GM23338 (cell line): ENCODE measurements around the gene OCA2. TPM values are rescaled to one million over a fixed set of nuclear protein-coding genes. Genes with fewer than 3 reads are reported as not detected.

Experiments used
- ATAC-seq: fragments of 200-7000 bp; cut with Tn5 transposase; 3 replicates; pipeline ENCODE4 v1.9.1; 2020
- DNase-seq: peaks from one replicate; pipeline ENCODE4 v3.0.0-alpha.2; 2015; ENCODE audit warnings: low spot score
- H2AFZ ChIP-seq: fragments of 200-600 bp; sonication (generic); 2 replicates; pipeline ENCODE4 v1.8.0; 2016; ENCODE audit warnings: antibody characterized with exemption, mild to moderate bottlenecking, moderate library complexity
- H3F3A ChIP-seq: fragments of 200-600 bp; sonication (generic); replicated peaks from 2 replicates; pipeline ENCODE4 v1.8.0; 2017; ENCODE audit warnings: antibody characterized with exemption, mixed run types, low read depth
- H3K27ac ChIP-seq: fragments of 200-600 bp; sonication (generic); 2 replicates; pipeline ENCODE4 v1.6.1; 2016; ENCODE audit warnings: low read depth
- H3K27me3 ChIP-seq: fragments of 200-600 bp; sonication (generic); 2 replicates; pipeline ENCODE4 v1.8.0; 2016; ENCODE audit warnings: mild to moderate bottlenecking, mixed run types, moderate library complexity; ENCODE audit not compliant: insufficient read depth
- H3K36me3 ChIP-seq: fragments of 200-600 bp; sonication (generic); 2 replicates; pipeline ENCODE4 v1.8.0; 2016; ENCODE audit warnings: mild to moderate bottlenecking; ENCODE audit not compliant: insufficient read depth
- H3K4me1 ChIP-seq: fragments of 200-600 bp; sonication (generic); 2 replicates; pipeline ENCODE4 v1.8.0; 2016; ENCODE audit warnings: mild to moderate bottlenecking, moderate library complexity; ENCODE audit not compliant: insufficient read depth
- H3K4me2 ChIP-seq: fragments of 200-600 bp; sonication (generic); 2 replicates; pipeline ENCODE4 v1.7.1; 2017; ENCODE audit warnings: mixed run types
- H3K4me3 ChIP-seq: fragments of 200-600 bp; sonication (generic); 2 replicates; pipeline ENCODE4 v1.6.1; 2016; ENCODE audit warnings: mixed run types
- H3K79me2 ChIP-seq: fragments of 200-600 bp; sonication (generic); replicated peaks from 2 replicates; pipeline ENCODE4 v1.8.0; 2017; ENCODE audit warnings: mild to moderate bottlenecking; ENCODE audit not compliant: insufficient read depth
- H3K9me2 ChIP-seq: fragments of 200-600 bp; sonication (generic); 2 replicates; pipeline ENCODE4 v1.8.0; 2017; ENCODE audit not compliant: insufficient read depth
- H4K20me1 ChIP-seq: fragments of 200-600 bp; sonication (generic); replicated peaks from 2 replicates; pipeline ENCODE4 v1.8.0; 2017; ENCODE audit warnings: mild to moderate bottlenecking; ENCODE audit not compliant: insufficient read depth
- H3K27ac Mint-ChIP-seq: 2 replicates; pipeline ENCODE4 v1.8.0; 2020; ENCODE audit warnings: inconsistent platforms, mild to moderate bottlenecking, moderate library complexity, mixed read lengths
- H3K27me3 Mint-ChIP-seq: 3 replicates; pipeline ENCODE4 v1.8.0; 2022; ENCODE audit warnings: low read depth, mild to moderate bottlenecking, moderate library complexity, mixed read lengths, inconsistent platforms; ENCODE audit not compliant: insufficient read depth, poor library complexity
- H3K36me3 Mint-ChIP-seq: 3 replicates; pipeline ENCODE4 v1.8.0; 2021; ENCODE audit warnings: low read depth, mild to moderate bottlenecking, inconsistent platforms, moderate library complexity, mixed read lengths
- H3K4me1 Mint-ChIP-seq: 3 replicates; pipeline ENCODE4 v1.8.0; 2020; ENCODE audit warnings: mild to moderate bottlenecking, inconsistent platforms, mixed read lengths
- H3K4me3 Mint-ChIP-seq: 3 replicates; pipeline ENCODE4 v1.8.0; 2021; ENCODE audit warnings: moderate library complexity, mild to moderate bottlenecking, inconsistent platforms, mixed read lengths
- H3K9me3 Mint-ChIP-seq: 3 replicates; pipeline ENCODE4 v1.8.0; 2020; ENCODE audit warnings: moderate library complexity, mild to moderate bottlenecking, inconsistent platforms, mixed read lengths
- CREB1 ChIP-seq: fragments of 250-450 bp; sonication (Bioruptor Pico); IDR thresholded peaks from 2 replicates; pipeline ENCODE4 v1.5.0; 2020; ENCODE audit warnings: low read depth, mild to moderate bottlenecking, moderate library complexity
- EZH2 ChIP-seq: fragments of 200-600 bp; sonication (generic); IDR thresholded peaks from one replicate; pipeline ENCODE4 v1.8.0; 2017; ENCODE audit warnings: antibody characterized with exemption, mild to moderate bottlenecking, low read depth; ENCODE audit not compliant: unreplicated experiment
- NANOG ChIP-seq: IDR thresholded peaks from 2 replicates; pipeline ENCODE4 v1.6.1; 2016; ENCODE audit warnings: antibody characterized with exemption, borderline replicate concordance
- POLR2AphosphoS5 ChIP-seq: IDR thresholded peaks from 2 replicates; pipeline ENCODE4 v1.6.1; 2016; ENCODE audit warnings: antibody characterized with exemption, low read depth
- ZNF114 ChIP-seq: fragments of 250-450 bp; sonication (Bioruptor Pico); IDR thresholded peaks from 2 replicates; pipeline ENCODE4 v1.5.0; 2020; ENCODE audit warnings: mild to moderate bottlenecking, moderate library complexity
- ZNF331 ChIP-seq: fragments of 250-450 bp; sonication (Bioruptor Pico); IDR thresholded peaks from 2 replicates; pipeline ENCODE4 v1.5.0; 2020; ENCODE audit warnings: low read depth, mild to moderate bottlenecking, moderate library complexity
- polyA plus RNA-seq: library from polyadenylated mRNA; unstranded; fragments of >200 nt; fragmentation: Nextera tagmentation; extraction: Ambion mirVana; gene quantifications from 2 replicates; pipeline ENCODE4 v1.2.1, GENCODE V29; 2016
- total RNA-seq: library from RNA; depleted of rRNA; stranded (reverse); fragments of >200 nt; shearing (Covaris generic); gene quantifications from 2 replicates; pipeline ENCODE4 v1.2.3, GENCODE V29; 2014
- TF ChIP-seq, protein P1 (sequence below): IDR thresholded peaks from one replicate; pipeline ENCODE4 v1.6.1; 2018; ENCODE audit warnings: antibody characterized with exemption; ENCODE audit not compliant: unreplicated experiment
- TF ChIP-seq, protein P2 (sequence below): fragments of 250-450 bp; sonication (Bioruptor Pico); IDR thresholded peaks from 2 replicates; pipeline ENCODE4 v1.5.0; 2020; ENCODE audit warnings: mild to moderate bottlenecking, moderate library complexity
- TF ChIP-seq, protein P3 (sequence below), 2 experiments: fragments of 200-600 bp in 1 of 2; sonication (generic) in 1 of 2; conservative IDR thresholded peaks; 2 replicates each; pipeline versions ENCODE4 v1.5.1 to v1.6.1; 2016 to 2017; ENCODE audit warnings: antibody characterized with exemption in 2 of 2, low read depth in 2 of 2, mild to moderate bottlenecking in 2 of 2, moderate library complexity in 1 of 2

OCA2 gene
- total and polyA plus RNA-seq, 2 experiments from 2014 or later: 0.40 to 0.69 TPM

DNA sequence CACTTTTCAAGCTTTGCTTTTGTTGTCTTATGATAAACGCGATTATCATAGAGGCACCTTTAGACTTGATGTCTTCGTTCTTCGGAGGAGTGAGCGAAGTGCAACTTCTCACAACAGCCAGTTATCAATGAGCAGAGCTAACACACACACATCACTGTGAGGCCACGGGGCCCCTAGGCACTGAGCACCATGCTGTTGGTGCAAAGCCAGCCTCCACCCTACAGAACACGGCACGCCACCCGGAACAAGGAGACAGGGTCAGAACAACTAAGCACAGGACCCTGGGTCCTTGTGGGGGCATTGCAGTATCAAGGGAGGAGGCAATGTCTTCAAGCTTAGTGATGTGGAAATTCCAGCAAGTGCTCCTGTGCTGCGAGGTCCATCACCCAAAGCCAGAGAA, 244.5 kb downstream of the OCA2 start:
- Histone ChIP-seq H3K27me3 (no peaks in the 10 kb centered on the region), H3K9me2 (peaks cover 4% of the 10 kb centered on the region; the same call in 1 of the 2 replicates), H3K27ac (no peak overlapping the region), H3F3A (no peaks in the 10 kb centered on the region), H3K79me2 (no peaks in the 10 kb centered on the region), H3K4me3 (no peak overlapping the region), H3K4me2 (no peak overlapping the region), H2AFZ (no peak overlapping the region), H4K20me1 (no peaks in the 10 kb centered on the region), H3K36me3 (no peaks in the 10 kb centered on the region), H3K4me1 (no peaks in the 10 kb centered on the region)
- Mint-ChIP-seq H3K27ac (no peak overlapping the region), H3K9me3 (peaks cover 10% of the 10 kb centered on the region), H3K4me3 (no peak overlapping the region), H3K36me3 (peaks cover 2% of the 10 kb centered on the region; the same call in 1 of the 3 replicates), H3K4me1 (no peaks in the 10 kb centered on the region), H3K27me3 (peaks cover 9% of the 10 kb centered on the region)
- DNase-seq (no peak), ATAC-seq (no peak)
- no peak for TF ChIP-seq ZNF114 (CRISPR knock-in tag)
- no peak for TF ChIP-seq NANOG
- TF ChIP-seq, protein P1, sequence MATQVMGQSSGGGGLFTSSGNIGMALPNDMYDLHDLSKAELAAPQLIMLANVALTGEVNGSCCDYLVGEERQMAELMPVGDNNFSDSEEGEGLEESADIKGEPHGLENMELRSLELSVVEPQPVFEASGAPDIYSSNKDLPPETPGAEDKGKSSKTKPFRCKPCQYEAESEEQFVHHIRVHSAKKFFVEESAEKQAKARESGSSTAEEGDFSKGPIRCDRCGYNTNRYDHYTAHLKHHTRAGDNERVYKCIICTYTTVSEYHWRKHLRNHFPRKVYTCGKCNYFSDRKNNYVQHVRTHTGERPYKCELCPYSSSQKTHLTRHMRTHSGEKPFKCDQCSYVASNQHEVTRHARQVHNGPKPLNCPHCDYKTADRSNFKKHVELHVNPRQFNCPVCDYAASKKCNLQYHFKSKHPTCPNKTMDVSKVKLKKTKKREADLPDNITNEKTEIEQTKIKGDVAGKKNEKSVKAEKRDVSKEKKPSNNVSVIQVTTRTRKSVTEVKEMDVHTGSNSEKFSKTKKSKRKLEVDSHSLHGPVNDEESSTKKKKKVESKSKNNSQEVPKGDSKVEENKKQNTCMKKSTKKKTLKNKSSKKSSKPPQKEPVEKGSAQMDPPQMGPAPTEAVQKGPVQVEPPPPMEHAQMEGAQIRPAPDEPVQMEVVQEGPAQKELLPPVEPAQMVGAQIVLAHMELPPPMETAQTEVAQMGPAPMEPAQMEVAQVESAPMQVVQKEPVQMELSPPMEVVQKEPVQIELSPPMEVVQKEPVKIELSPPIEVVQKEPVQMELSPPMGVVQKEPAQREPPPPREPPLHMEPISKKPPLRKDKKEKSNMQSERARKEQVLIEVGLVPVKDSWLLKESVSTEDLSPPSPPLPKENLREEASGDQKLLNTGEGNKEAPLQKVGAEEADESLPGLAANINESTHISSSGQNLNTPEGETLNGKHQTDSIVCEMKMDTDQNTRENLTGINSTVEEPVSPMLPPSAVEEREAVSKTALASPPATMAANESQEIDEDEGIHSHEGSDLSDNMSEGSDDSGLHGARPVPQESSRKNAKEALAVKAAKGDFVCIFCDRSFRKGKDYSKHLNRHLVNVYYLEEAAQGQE: no peak
- TF ChIP-seq POLR2AphosphoS5: no peak

DNA sequence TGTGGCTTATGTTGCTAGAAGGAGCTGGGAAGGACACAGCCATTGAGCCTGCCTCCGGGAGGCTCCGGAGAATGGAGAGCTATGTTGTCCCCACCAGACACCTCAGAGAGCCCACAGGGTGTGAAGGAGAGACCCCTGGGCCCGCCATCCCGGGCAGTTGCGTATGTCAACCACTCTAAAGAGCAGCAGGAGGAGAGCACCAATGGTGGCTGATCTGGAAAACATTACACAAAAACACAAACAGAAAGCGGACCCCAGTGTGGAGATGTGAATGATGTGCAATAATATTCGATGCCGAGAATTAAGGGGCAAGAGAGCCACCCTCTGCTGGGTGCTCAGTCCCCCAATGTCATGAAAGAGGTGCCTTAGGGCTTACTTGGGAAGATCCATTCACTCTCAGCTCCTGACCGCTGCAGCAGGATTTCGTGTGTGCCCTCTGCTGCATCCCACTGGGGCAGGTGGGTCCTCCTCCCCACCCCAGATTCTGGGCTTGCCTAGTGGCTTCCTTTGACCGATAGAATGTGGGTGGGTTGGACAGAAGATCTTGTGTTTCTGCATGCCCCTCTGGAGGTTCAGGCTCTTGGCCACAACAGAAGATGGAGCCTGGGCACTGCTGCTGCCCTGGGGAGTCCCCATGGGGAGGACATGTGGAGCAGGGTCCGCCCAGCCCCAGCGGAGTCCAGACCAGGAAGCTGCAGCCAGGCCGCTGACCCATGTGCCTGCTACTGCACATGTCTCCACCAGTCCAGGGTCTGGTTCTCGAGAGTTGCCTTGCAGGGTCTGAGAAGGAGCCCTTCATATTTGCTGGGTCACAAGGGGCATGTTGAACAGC, 245.3 kb downstream of the OCA2 start:
- ATAC-seq (no peak), DNase-seq (no peak)
- peaks cover 16% of the 10 kb centered on the region for H3K9me3 Mint-ChIP-seq
- no peak overlapping the region for H2AFZ ChIP-seq
- H3K27me3 Mint-ChIP-seq: peaks cover 9% of the 10 kb centered on the region
- H3K4me1 ChIP-seq: no peaks in the 10 kb centered on the region
- no peak overlapping the region for H3K4me2 ChIP-seq
- H3K79me2 ChIP-seq: no peaks in the 10 kb centered on the region
- H3K4me3 ChIP-seq: no peak overlapping the region
- H3K9me2 ChIP-seq: peaks cover 4% of the 10 kb centered on the region; the same call in 1 of the 2 replicates
- no peak overlapping the region for H3K27ac ChIP-seq
- H4K20me1 ChIP-seq: no peaks in the 10 kb centered on the region
- H3F3A ChIP-seq: no peaks in the 10 kb centered on the region
- H3K36me3 ChIP-seq: no peaks in the 10 kb centered on the region
- H3K4me3 Mint-ChIP-seq: no peak overlapping the region
- H3K27ac Mint-ChIP-seq: no peak overlapping the region
- no peaks in the 10 kb centered on the region for H3K4me1 Mint-ChIP-seq
- H3K27me3 ChIP-seq: no peaks in the 10 kb centered on the region
- peaks cover 2% of the 10 kb centered on the region; the same call in 2 of the 3 replicates for H3K36me3 Mint-ChIP-seq
- TF ChIP-seq NANOG: no peak
- no peak for TF ChIP-seq CREB1 (CRISPR knock-in tag)
- TF ChIP-seq, protein P2, sequence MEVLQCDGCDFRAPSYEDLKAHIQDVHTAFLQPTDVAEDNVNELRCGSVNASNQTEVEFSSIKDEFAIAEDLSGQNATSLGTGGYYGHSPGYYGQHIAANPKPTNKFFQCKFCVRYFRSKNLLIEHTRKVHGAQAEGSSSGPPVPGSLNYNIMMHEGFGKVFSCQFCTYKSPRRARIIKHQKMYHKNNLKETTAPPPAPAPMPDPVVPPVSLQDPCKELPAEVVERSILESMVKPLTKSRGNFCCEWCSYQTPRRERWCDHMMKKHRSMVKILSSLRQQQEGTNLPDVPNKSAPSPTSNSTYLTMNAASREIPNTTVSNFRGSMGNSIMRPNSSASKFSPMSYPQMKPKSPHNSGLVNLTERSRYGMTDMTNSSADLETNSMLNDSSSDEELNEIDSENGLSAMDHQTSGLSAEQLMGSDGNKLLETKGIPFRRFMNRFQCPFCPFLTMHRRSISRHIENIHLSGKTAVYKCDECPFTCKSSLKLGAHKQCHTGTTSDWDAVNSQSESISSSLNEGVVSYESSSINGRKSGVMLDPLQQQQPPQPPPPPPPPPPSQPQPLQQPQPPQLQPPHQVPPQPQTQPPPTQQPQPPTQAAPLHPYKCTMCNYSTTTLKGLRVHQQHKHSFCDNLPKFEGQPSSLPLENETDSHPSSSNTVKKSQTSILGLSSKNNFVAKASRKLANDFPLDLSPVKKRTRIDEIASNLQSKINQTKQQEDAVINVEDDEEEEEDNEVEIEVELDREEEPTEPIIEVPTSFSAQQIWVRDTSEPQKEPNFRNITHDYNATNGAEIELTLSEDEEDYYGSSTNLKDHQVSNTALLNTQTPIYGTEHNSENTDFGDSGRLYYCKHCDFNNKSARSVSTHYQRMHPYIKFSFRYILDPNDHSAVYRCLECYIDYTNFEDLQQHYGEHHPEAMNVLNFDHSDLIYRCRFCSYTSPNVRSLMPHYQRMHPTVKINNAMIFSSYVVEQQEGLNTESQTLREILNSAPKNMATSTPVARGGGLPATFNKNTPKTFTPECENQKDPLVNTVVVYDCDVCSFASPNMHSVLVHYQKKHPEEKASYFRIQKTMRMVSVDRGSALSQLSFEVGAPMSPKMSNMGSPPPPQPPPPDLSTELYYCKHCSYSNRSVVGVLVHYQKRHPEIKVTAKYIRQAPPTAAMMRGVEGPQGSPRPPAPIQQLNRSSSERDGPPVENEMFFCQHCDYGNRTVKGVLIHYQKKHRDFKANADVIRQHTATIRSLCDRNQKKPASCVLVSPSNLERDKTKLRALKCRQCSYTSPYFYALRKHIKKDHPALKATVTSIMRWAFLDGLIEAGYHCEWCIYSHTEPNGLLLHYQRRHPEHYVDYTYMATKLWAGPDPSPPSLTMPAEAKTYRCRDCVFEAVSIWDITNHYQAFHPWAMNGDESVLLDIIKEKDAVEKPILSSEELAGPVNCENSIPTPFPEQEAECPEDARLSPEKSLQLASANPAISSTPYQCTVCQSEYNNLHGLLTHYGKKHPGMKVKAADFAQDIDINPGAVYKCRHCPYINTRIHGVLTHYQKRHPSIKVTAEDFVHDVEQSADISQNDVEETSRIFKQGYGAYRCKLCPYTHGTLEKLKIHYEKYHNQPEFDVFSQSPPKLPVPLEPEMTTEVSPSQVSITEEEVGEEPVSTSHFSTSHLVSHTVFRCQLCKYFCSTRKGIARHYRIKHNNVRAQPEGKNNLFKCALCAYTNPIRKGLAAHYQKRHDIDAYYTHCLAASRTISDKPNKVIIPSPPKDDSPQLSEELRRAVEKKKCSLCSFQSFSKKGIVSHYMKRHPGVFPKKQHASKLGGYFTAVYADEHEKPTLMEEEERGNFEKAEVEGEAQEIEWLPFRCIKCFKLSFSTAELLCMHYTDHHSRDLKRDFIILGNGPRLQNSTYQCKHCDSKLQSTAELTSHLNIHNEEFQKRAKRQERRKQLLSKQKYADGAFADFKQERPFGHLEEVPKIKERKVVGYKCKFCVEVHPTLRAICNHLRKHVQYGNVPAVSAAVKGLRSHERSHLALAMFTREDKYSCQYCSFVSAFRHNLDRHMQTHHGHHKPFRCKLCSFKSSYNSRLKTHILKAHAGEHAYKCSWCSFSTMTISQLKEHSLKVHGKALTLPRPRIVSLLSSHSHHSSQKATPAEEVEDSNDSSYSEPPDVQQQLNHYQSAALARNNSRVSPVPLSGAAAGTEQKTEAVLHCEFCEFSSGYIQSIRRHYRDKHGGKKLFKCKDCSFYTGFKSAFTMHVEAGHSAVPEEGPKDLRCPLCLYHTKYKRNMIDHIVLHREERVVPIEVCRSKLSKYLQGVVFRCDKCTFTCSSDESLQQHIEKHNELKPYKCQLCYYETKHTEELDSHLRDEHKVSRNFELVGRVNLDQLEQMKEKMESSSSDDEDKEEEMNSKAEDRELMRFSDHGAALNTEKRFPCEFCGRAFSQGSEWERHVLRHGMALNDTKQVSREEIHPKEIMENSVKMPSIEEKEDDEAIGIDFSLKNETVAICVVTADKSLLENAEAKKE (CRISPR knock-in tag): no peak
- TF ChIP-seq, protein P3, sequence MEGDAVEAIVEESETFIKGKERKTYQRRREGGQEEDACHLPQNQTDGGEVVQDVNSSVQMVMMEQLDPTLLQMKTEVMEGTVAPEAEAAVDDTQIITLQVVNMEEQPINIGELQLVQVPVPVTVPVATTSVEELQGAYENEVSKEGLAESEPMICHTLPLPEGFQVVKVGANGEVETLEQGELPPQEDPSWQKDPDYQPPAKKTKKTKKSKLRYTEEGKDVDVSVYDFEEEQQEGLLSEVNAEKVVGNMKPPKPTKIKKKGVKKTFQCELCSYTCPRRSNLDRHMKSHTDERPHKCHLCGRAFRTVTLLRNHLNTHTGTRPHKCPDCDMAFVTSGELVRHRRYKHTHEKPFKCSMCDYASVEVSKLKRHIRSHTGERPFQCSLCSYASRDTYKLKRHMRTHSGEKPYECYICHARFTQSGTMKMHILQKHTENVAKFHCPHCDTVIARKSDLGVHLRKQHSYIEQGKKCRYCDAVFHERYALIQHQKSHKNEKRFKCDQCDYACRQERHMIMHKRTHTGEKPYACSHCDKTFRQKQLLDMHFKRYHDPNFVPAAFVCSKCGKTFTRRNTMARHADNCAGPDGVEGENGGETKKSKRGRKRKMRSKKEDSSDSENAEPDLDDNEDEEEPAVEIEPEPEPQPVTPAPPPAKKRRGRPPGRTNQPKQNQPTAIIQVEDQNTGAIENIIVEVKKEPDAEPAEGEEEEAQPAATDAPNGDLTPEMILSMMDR (conservative IDR thresholded peaks at IDR 0.05; ENCODE audit: low read depth in 2 of 2): no peak
- no peak for TF ChIP-seq EZH2
- TF ChIP-seq ZNF331 (CRISPR knock-in tag): no peak
